Neural cell (in vitro differentiated cells): ENCODE data around the gene ERCC5. TPM values are rescaled to one million over a fixed set of nuclear protein-coding genes. Genes with fewer than 3 reads are reported as not detected.

ENCODE experiments used
- H2AFZ ChIP-seq: fragments of 200-600, 300-800 bp; sonication (generic), shearing (Covaris generic); 2 replicates; pipeline ENCODE4 v1.6.0; 2014; ENCODE audit warnings: low read depth, mild to moderate bottlenecking, antibody characterized with exemption, low read length, moderate library complexity
- H3F3A ChIP-seq: fragments of 200-600 bp; shearing (Covaris generic); 2 replicates; pipeline ENCODE4 v1.6.1; 2016; ENCODE audit warnings: mild to moderate bottlenecking, moderate library complexity, mixed read lengths, antibody characterized with exemption, low read length; ENCODE audit not compliant: insufficient read depth, poor library complexity, severe bottlenecking
- H3K27ac ChIP-seq: fragments of 200-600, 300-800 bp; sonication (generic), shearing (Covaris generic); 2 replicates; pipeline ENCODE4 v1.5.1; 2014; ENCODE audit warnings: mild to moderate bottlenecking, low read length, moderate library complexity
- H3K27me3 ChIP-seq: fragments of 300-800, 200-600 bp; sonication (generic), shearing (Covaris generic); 2 replicates; pipeline ENCODE4 v1.6.0; 2014; ENCODE audit warnings: mild to moderate bottlenecking, low read depth, low read length, moderate library complexity; ENCODE audit not compliant: insufficient read depth
- H3K36me3 ChIP-seq: fragments of 300-800, 200-600 bp; sonication (generic), shearing (Covaris generic); 2 replicates; pipeline ENCODE4 v1.5.1; 2014; ENCODE audit warnings: mild to moderate bottlenecking, antibody characterized with exemption, low read length, moderate library complexity; ENCODE audit not compliant: insufficient read depth
- H3K4me2 ChIP-seq: fragments of 300-800, 200-600 bp; sonication (generic), shearing (Covaris generic); 2 replicates; pipeline ENCODE4 v1.6.0; 2014; ENCODE audit warnings: mild to moderate bottlenecking, low read length
- H3K4me3 ChIP-seq: fragments of 300-800, 200-600 bp; sonication (generic), shearing (Covaris generic); 2 replicates; pipeline ENCODE4 v1.5.1; 2014; ENCODE audit warnings: mild to moderate bottlenecking, low read length, moderate library complexity
- H3K79me2 ChIP-seq: fragments of 200-600 bp; shearing (Covaris generic); replicated peaks from 2 replicates; pipeline ENCODE4 v1.6.0; 2014; ENCODE audit warnings: mild to moderate bottlenecking, low read length, moderate library complexity; ENCODE audit not compliant: insufficient read depth
- H3K9ac ChIP-seq: fragments of 300-800, 200-600 bp; sonication (generic), shearing (Covaris generic); 2 replicates; pipeline ENCODE4 v1.6.1; 2016; ENCODE audit warnings: mild to moderate bottlenecking, low read length, mixed read lengths
- H3K9me2 ChIP-seq: fragments of 200-600 bp; shearing (Covaris generic); 2 replicates; pipeline ENCODE4 v1.6.1; 2016; ENCODE audit warnings: mild to moderate bottlenecking, low read length, mixed read lengths; ENCODE audit not compliant: insufficient read depth
- H3K9me3 ChIP-seq: fragments of 200-600, 300-800 bp; sonication (generic), shearing (Covaris generic); 2 replicates; pipeline ENCODE4 v1.6.1; 2016; ENCODE audit warnings: mild to moderate bottlenecking, mixed run types, low read length, moderate library complexity, mixed read lengths
- H4K20me1 ChIP-seq: fragments of 200-600 bp; shearing (Covaris generic); 2 replicates; pipeline ENCODE4 v1.6.1; 2016; ENCODE audit warnings: mild to moderate bottlenecking, mixed run types; ENCODE audit not compliant: insufficient read depth
- CTCF ChIP-seq: fragments of 450-650 bp; IDR thresholded peaks from 2 replicates; pipeline ENCODE4 v1.5.1; 2014; ENCODE audit warnings: antibody characterized with exemption, mild to moderate bottlenecking, moderate library complexity; ENCODE audit not compliant: poor library complexity, severe bottlenecking
- EP300 ChIP-seq: fragments of 450-650 bp; conservative IDR thresholded peaks from 2 replicates; pipeline ENCODE4 v1.6.1; 2014; ENCODE audit warnings: antibody characterized with exemption, mild to moderate bottlenecking, moderate library complexity; ENCODE audit not compliant: poor library complexity, severe bottlenecking
- EZH2 ChIP-seq: fragments of 200-600, 300-800 bp; shearing (Covaris generic), sonication (generic); IDR thresholded peaks from 2 replicates; pipeline ENCODE4 v1.6.1; 2014; ENCODE audit warnings: antibody characterized with exemption, low read length, borderline replicate concordance, mild to moderate bottlenecking; ENCODE audit not compliant: insufficient read depth, poor library complexity, severe bottlenecking
- MXI1 ChIP-seq: fragments of 450-650 bp; conservative IDR thresholded peaks from 2 replicates; pipeline ENCODE4 v1.6.1; 2014; ENCODE audit warnings: antibody characterized with exemption, mild to moderate bottlenecking; ENCODE audit not compliant: poor library complexity, severe bottlenecking
- POLR2AphosphoS5 ChIP-seq: IDR thresholded peaks from 2 replicates; pipeline ENCODE4 v1.6.1; 2012
- RAD21 ChIP-seq: fragments of 450-650 bp; conservative IDR thresholded peaks from 2 replicates; pipeline ENCODE4 v1.6.1; 2014; ENCODE audit warnings: antibody characterized with exemption, mild to moderate bottlenecking, moderate library complexity
- REST ChIP-seq: IDR thresholded peaks from 2 replicates; pipeline ENCODE4 v1.6.1; 2012; ENCODE audit warnings: borderline replicate concordance
- SMC3 ChIP-seq: fragments of 450-650 bp; conservative IDR thresholded peaks from 2 replicates; pipeline ENCODE4 v1.6.1; 2014; ENCODE audit warnings: antibody characterized with exemption, mild to moderate bottlenecking, moderate library complexity; ENCODE audit not compliant: poor library complexity
- TAF1 ChIP-seq: IDR thresholded peaks from 2 replicates; pipeline ENCODE4 v1.6.1; 2012; ENCODE audit warnings: low read depth
- polyA plus RNA-seq: library from polyadenylated mRNA; depleted of rRNA; stranded (reverse); fragments of >200 nt; gene quantifications from 2 replicates; pipeline ENCODE4 v1.2.3, GENCODE V29; 2014

ERCC5 gene
- polyA plus RNA-seq, 1 donor from 2014 or later, result 67.5 TPM

GRCh38 chr13:102872531-102872930 is 26.7 kb downstream of the ERCC5 start:
- Histone ChIP-seq H3K79me2 (no peaks in the 10 kb centered on the region), H3K9ac (no peak overlapping the region), H3K27ac (no peak overlapping the region), H3K4me3 (no peak overlapping the region), H3K36me3 (peaks cover 7% of the 10 kb centered on the region), H2AFZ (no peak overlapping the region), H3K4me2 (no peak overlapping the region), H3K27me3 (no peaks in the 10 kb centered on the region), H3K9me3 (no peaks in the 10 kb centered on the region), H3F3A (no peaks in the 10 kb centered on the region), H4K20me1 (no peaks in the 10 kb centered on the region), H3K9me2 (no peaks in the 10 kb centered on the region)
- TF ChIP-seq POLR2AphosphoS5, result no peak
- no peak for TF ChIP-seq REST
- TF ChIP-seq EP300, result no peak
- no peak for TF ChIP-seq SMC3
- no peak for TF ChIP-seq MXI1
- TF ChIP-seq TAF1, result no peak
- TF ChIP-seq EZH2, result no peak
- no peak for TF ChIP-seq CTCF
- no peak for TF ChIP-seq RAD21

GRCh38 chr13:102873653-102874052 is 27.8 kb downstream of the ERCC5 start:
- no peaks in the 10 kb centered on the region for H3F3A ChIP-seq
- H3K27me3 ChIP-seq, result no peaks in the 10 kb centered on the region
- no peaks in the 10 kb centered on the region for H3K79me2 ChIP-seq
- no peaks in the 10 kb centered on the region for H4K20me1 ChIP-seq
- H3K9me3 ChIP-seq, result no peaks in the 10 kb centered on the region
- no peak overlapping the region for H3K9ac ChIP-seq
- TF ChIP-seq EZH2 (no peak), RAD21 (no peak), MXI1 (no peak), TAF1 (no peak), CTCF (no peak), REST (no peak), POLR2AphosphoS5 (no peak), EP300 (no peak), SMC3 (no peak)
- no peaks in the 10 kb centered on the region for H3K9me2 ChIP-seq
- no peak overlapping the region for H3K4me3 ChIP-seq
- no peak overlapping the region for H3K27ac ChIP-seq
- peaks cover 7% of the 10 kb centered on the region for H3K36me3 ChIP-seq
- H3K4me2 ChIP-seq, result no peak overlapping the region
- no peak overlapping the region for H2AFZ ChIP-seq
